NK-92 treated with Interleukin-12 subunit alpha and Interleukin-12 subunit beta, amount 100 ng/mL, for 24 hours (cell line): ENCODE data around the gene PSMD2.
A peak's percentile ranks its signal among the peaks of the same experiment; 100 is the strongest.

ENCODE experiments used
- DNase-seq: peaks from one replicate; lab custom pipeline; 2025; lab: John Stamatoyannopoulos, UW

The PSMD2 gene

DNA sequence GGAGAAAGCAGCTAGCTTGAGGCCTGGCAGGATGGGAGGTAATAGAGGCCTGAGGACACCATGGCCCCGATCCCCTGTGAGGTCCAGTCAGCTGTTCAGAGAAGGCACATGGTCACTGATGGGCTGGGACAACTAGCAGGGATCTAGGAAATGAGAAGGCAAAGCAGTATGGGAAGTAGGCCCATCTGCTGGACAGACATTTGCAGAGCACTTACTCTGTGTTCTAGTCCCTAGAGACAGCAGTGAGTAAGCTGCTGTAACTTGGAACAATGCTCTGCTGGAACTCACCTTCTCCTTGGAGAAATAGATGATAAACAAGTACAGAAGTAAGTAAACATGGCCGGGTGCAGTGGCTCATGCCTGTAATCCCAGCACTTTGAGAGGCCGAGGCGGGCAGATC, 16.1 kb upstream of the PSMD2 start:
- DNase-seq: no peak

DNA sequence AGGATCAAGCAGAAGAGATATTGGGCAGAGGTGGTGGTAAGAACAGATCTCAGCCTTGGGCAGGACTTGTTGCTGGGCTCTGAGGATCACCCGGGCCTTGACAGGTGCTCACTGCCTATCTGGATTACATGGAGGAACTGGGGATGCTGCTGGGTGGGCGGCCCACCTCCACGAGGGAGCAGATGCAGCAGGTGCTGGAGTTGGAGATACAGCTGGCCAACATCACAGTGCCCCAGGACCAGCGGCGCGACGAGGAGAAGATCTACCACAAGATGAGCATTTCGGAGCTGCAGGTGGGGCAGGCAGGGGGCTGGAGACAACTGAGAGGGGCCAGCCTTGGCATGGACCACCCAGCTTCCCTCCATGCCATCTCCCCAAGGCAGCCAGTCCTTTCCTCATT, 15.4 kb upstream of the PSMD2 start:
- no peak for DNase-seq

DNA sequence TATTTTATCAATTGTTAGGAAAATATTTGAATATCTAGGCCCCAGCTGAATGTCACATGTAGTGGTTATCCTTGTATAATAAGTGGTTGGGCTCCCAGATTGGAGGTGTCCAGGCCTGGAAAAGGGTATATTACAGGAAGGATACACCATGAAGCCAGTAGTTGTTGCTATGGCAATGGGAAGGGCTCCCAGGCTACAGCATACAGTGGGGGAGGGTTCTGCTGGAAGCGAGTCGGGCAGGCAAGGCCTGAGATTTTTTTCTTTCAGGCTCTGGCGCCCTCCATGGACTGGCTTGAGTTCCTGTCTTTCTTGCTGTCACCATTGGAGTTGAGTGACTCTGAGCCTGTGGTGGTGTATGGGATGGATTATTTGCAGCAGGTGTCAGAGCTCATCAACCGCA, 14.3 kb upstream of the PSMD2 start:
- DNase-seq: no peak

DNA sequence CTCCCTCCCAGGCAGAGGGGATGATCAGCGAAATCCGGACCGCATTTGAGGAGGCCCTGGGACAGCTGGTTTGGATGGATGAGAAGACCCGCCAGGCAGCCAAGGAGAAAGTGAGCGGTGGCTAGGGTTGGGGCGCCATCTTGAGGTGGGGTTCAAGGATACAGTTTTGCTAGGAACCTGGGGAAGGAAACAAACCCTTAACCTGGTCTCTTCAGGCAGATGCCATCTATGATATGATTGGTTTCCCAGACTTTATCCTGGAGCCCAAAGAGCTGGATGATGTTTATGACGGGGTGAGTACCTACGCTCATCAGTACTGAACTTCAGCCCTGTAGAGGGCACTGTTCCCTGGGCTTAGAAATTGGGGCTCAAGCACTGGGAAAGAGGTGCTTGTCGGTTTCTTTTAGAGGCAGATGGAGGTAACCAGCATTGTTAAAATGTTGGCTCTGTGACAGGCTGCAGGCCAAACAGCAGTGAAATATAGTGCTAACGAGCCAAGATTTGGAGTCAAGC, 9.6 kb upstream of the PSMD2 start:
- peak; percentile 34 for DNase-seq

DNA sequence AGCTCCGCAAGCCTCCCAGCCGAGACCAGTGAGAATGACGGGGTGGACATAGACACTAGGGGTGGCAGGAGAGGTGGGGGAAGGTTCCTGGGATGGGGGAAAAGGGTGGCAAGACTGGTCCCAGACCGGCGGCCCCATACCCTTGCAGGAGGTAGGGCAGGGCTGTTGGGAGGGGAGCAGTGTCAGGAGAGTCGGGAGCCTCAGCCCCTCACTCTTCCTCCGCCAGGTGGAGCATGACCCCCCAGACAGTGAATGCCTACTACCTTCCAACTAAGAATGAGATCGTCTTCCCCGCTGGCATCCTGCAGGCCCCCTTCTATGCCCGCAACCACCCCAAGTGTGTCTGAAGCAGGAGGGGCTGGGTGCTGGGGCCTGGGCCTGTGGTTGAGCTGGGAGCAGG, 8.7 kb upstream of the PSMD2 start:
- DNase-seq: no peak

DNA sequence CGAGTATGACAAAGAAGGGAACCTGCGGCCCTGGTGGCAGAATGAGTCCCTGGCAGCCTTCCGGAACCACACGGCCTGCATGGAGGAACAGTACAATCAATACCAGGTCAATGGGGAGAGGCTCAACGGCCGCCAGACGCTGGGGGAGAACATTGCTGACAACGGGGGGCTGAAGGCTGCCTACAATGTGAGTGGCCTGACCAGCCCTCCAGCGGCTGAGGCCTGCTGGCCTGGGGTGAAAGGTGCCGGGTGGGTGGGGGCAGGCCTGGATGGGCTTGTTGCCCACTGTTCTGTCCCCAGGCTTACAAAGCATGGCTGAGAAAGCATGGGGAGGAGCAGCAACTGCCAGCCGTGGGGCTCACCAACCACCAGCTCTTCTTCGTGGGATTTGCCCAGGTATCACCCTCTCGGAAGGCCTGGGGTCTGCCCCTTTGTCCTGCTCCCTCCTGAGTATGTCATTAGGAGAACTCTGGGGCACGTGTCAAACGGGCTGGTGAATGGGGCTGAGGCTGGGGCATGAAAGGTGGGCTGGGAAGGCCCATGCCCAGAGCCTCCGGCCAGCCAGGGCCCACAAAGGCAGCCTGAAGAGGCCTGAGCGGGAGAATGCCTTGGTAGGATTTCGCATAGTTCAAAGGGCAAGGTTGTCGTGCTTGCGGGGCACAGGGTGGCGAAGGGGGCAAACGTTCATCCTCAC, 7.8 kb upstream of the PSMD2 start:
- DNase-seq: no peak

DNA sequence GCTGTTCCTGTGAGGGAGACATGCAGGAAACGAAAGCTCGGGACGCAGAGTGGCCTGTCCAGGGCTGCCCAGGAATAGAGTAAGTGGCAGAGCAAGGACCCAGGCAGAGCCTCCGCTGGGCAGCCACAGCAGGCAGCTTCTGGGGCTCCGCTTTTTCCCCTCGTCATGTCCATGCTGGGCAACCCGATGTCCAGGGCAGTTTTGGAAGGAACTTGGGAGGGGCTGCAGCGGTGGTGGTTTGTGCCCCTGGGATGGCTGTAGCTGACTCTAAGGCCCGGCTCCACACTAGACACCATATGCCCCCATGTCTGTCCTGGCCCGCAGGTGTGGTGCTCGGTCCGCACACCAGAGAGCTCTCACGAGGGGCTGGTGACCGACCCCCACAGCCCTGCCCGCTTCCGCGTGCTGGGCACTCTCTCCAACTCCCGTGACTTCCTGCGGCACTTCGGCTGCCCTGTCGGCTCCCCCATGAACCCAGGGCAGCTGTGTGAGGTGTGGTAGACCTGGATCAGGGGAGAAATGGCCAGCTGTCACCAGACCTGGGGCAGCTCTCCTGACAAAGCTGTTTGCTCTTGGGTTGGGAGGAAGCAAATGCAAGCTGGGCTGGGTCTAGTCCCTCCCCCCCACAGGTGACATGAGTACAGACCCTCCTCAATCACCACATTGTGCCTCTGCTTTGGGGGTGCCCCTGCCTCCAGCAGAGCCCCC, 7.1 kb upstream of the PSMD2 start:
- no peak for DNase-seq

DNA sequence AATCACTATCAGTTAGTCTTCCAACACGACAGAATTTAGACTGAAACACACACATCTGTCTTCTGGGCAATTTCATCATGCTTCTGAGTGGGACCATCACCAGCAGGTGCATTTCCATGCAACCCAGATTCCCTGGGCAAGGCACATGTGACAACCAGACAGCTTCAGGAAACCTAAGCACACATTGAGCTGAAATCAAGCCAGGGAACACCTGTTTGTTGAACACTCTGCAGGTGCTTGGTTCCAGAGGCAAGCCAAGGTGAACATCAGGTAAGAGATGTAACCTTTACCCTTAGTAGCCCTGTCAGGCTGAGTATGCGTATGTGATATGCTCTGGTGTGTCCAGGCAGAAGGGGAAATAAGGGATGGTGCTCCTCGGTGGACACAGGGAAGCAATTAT, 3.3 kb upstream of the PSMD2 start:
- no peak for DNase-seq

DNA sequence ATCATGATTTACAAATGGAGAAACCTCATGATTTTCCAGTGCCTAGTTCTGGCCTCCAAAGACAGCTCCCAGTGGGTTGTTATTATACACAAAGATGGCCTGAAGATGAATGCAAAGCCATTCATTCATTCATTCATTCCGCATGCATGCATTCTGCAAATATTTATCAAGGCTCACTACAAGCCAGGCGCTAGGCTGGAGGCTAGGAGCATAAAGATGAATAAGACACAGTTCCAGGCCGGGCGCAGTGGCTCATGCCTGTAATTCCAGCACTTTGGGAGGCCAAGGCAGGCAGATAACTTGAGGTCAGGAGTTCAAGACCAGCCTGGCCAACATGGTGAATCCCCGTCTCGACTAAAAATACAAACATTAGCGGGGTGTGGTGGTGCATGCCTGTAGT, 2.4 kb upstream of the PSMD2 start:
- DNase-seq: no peak

DNA sequence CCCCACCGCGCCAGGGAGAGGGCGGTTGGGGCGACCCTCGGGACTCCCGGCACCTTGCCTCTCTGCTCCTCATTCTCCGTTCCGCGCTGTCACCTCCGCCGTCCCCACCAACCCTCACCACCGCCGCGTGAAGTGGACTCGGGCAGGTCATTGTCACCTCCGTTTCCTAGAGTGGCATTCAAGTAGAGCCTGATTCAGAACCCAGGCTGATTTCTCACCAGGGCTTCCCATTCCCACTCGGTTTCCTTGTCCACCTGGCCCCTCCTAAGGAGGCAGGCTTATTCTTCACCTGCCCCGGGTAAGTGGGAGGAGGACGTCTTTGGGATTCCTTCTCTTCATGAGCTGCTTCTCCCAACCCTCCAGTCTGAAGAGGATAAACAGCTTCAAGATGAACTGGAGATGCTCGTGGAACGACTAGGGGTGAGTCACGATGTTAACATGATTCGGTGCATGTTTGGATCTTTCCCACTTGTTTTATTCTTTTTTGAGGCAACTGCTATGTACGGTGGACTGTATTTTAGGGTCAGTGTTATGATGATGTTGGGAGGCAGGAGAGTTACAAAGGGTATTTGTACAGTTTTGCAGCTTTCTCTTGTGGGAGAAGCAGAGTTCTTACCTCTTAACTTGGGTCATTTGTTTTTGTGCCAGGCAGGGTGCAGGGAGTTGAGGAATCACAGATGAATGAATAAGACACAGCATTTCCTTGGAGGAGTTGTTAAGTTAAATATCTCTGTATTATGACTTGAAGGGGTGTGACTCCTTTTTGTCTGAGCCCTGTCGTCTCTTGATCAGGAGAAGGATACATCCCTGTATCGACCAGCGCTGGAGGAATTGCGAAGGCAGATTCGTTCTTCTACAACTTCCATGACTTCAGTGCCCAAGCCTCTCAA, 692 bp downstream of the PSMD2 start:
- no peak for DNase-seq

DNA sequence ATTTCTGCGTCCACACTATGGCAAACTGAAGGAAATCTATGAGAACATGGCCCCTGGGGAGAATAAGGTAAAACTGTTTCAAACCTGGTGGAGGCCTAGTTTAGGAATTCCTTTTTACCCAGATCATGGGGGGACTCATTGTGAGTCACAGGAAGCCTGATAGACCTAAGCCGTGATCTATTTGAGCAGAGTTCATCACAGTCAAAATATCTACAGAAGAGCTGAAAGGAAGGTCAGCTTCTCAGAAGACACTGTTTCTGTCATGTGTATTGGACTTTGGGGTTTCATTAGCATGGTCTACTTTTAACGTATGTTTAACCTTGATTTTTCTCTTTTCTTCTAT, 1.3 kb downstream of the PSMD2 start:
- DNase-seq: no peak

DNA sequence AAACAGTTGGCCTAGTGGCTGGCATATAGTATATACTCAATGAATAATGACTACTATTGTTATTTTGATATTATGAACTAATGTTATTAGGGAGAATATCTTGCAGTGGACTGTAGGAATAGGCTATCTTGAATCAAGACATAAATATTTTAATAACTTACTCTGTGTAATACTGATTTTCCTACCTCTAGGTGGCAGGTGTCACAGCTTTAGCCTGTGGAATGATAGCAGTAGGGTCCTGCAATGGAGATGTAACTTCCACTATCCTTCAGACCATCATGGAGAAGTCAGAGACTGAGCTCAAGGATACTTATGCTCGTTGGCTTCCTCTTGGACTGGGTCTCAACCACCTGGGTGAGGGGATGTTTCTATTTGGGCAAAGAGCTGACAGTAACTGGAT, 6.5 kb downstream of the PSMD2 start:
- no peak for DNase-seq

DNA sequence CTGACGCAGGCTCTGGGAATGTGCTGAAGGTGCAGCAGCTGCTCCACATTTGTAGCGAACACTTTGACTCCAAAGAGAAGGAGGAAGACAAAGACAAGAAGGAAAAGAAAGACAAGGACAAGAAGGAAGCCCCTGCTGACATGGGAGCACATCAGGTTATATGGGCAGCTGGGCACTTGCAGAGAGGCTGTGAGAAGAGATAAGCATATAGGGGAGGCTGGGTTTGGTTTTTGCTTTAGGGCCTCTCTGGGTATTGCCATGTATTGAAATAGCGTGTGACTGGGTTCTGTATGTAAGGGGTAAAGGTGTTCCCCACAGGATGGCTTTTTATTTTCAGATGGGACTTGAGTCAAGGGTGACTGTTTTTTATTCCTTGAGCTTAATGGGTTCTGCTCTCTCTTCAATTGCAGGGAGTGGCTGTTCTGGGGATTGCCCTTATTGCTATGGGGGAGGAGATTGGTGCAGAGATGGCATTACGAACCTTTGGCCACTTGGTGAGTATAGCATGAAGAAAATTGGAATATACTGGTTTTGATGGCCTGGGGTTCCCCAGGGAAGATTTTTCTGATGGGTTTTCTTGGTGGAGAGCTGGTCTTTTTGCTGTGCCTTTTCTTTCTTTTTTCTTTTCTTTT, 7.4 kb downstream of the PSMD2 start:
- no peak for DNase-seq

DNA sequence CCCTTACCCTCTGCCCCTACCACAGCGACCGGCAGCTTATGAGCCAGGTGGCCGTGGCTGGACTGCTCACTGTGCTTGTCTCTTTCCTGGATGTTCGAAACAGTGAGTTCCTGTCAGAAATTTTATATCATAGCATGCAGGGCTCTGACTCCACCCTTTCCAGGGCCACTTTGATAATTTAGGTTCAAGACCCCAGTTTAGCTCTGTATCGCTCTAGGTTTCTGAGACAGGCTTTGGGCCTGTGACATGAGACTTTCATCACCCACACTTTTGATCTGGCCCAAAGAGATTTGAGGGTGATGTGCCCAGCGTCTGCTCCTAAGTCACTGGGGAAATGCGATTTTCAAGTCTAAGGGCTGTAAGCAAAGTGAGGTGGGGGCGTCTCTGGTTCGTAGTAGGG, 8.9 kb downstream of the PSMD2 start:
- DNase-seq: no peak

DNA sequence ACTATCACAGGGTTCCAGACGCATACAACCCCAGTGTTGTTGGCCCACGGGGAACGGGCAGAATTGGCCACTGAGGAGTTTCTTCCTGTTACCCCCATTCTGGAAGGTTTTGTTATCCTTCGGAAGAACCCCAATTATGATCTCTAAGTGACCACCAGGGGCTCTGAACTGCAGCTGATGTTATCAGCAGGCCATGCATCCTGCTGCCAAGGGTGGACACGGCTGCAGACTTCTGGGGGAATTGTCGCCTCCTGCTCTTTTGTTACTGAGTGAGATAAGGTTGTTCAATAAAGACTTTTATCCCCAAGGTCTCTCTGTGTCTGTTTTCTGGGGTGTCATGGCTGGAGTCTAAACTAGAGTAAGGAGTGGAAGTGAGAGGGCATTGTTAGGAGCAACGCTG, 9.7 kb downstream of the PSMD2 start:
- no peak for DNase-seq

DNA sequence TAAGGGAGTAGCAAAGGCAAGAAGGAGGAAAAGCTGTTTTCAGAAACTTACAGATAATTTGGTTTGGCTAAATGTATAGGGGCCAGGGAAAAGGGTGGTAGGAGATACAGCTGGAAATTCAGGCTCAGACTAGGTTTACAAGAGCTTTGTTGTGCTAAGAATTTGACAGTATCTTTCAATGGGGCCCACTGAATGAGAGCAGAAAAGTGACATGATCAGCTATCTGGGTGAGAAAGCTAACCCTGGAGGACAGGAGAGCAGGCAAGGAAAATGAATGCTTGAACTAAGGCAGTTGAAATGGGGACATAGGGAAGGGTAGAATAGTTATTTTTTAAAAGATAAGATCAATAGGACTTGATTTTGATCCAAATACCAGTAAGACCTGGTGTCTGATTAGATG, 12.6 kb downstream of the PSMD2 start:
- DNase-seq: no peak

DNA sequence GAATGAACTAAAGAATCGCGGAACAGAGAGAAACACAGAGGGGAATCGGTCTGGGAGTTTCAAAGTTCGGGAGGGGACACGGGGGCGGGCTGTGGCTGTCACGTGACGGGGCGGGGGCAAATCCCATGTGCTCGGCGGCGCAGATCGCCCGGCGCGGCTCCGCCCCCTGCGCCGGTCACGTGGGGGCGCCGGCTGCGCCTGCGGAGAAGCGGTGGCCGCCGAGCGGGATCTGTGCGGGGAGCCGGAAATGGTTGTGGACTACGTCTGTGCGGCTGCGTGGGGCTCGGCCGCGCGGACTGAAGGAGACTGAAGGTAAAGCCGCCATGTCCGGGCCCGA, 15.3 kb downstream of the PSMD2 start, which contains the start of gene EIF4G1:
TSS of gene EIF4G1 (plus strand) at position 244 of the 337 bp plus-strand sequence. CDS start 1,191 bp downstream, outside the sequence.
- DNase-seq: peak; percentile 89

DNA sequence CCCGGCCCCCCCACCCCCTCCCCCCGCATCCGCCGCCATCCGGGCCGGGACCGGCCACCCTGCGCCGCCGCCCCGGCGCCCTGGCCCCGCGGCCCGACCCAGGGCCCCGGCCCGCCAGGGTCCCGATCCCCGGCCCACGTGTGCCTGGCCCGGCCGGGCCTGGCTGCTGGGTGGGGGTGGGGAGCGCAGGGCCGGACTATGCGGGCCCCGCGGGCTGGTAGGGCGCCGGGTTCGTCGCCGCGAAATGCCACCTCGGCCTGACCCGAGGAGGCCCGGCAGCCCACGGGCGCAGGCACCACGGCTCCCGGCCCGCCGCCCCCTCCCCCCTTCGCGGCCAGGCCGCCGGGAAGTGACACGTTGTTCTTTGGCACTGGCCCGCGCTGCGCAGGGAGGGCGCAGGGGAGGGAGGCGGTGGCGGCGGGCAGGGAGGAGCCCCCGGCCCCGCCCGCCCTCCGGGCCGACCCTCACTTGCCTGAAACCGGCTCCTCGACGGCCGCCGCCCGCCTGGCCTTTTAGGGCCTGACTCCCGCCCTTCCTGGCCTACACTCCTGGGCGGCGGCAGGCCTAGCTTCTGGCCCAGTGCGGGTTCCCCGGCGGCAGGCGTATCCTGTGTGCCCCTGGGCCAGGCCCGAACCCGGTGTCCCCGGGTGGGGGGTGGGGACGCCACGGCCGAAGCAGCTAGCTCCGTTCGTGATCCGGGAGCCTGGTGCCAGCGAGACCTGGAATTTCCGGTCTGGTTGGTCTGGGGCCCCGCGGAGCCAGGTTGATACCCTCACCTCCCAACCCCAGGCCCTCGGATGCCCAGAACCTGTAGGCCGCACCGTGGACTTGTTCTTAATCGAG, 15.9 kb downstream of the PSMD2 start:
- DNase-seq: peak; percentile 68

DNA sequence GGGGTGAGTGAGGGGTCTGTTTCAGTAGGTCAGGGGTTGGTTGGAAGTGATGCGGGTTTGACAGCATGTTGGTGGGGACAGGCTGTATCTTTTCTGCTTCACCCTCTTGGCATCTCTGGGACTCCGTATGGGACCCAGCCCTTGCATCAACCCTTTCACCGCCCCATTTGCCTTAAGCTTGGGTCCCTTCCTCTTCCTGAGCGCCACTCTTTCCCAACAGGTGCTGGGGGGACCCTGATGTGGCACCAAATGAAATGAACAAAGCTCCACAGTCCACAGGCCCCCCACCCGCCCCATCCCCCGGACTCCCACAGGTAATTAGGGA, 16.5 kb downstream of the PSMD2 start:
- no peak for DNase-seq

DNA sequence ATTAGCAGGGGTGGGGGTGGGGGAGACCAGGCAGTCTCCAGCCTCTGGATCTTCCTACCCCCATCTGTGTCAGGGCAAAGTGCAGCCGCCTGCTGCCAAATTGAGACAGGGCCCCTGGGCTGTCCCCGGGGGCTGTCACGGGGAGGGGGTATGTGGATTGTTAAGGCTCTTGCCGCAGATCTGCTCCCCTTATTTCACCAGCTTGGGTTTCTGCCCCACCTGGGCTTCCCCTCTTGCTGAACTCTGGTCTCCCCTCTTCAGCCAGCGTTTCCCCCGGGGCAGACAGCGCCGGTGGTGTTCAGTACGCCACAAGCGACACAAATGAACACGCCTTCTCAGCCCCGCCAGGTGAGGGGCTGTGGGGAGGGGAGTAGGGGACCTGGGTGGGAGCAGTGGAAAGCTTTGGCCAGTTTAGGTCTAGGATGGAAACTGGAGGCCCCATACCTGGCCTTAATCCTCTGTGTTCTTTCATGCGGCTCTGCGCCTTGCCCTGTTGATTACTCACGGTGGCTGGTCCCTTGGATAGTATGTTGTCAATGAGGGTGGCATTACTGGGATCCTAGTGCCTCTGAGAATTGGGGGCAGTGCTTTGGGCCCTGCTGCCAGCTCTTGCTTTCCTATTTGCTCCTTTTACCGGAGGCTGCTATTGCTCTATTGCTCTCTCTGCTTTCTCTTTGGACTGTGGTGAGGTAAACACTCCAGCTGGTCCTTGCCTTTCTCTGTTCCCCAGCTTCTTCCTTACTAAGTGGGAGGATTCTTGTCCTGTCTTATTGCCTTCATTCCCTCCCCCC, 17.0 kb downstream of the PSMD2 start:
- DNase-seq: no peak

DNA sequence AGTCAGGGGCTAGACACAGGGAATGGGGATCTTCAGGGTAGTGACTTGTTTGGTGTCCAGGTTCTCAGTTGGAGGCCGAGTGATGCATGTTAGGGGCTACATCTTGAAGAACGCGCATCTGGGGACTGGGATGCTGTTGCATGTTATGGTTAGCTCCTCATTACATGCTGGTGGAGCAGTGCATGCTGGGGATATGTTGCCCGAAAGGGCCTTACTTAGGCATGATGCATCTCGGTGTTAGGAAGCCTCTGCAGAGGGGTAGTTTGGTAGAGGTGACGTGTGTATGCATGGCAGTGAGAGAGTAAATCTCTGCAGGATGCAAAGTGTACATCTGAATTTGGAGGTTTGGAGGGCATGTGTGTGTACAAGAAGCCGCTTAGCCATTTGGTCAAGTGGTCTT, 17.8 kb downstream of the PSMD2 start:
- no peak for DNase-seq
